HG03378 (cell line): Measurements from ENCODE around the gene THAP5.

Source experiments
- ATAC-seq: cut with Tn5 transposase; IDR thresholded peaks from one replicate; pipeline ENCODE4 v1.9.1; 2021; ENCODE audit warnings: mild to moderate bottlenecking, moderate library complexity; ENCODE audit not compliant: unreplicated experiment

Gene THAP5

GRCh38 chr7:108535744-108536143, 33.8 kb downstream of the THAP5 start:
- ATAC-seq, result no peak

GRCh38 chr7:108535257-108535656, 34.2 kb downstream of the THAP5 start:
- ATAC-seq, result no peak

- ATAC-seq, result no peak
These were observed 35.8 kb downstream of the THAP5 start for GRCh38 chr7:108533712-108534111.

- ATAC-seq, result no peak
These were observed 40.2 kb downstream of the THAP5 start for GRCh38 chr7:108529341-108529740.

- no peak for ATAC-seq
These were observed 41.3 kb downstream of the THAP5 start for GRCh38 chr7:108528183-108528712.

GRCh38 chr7:108526768-108527017, 42.8 kb downstream of the THAP5 start:
- ATAC-seq, result no peak

- peak; percentile 93 for ATAC-seq
These were observed 43.3 kb downstream of the THAP5 start, which contains the start of gene PNPLA8 for GRCh38 chr7:108525985-108526767. Gene PNPLA8 (minus strand): TSS chr7:108526135. CDS start chr7:108515491, 10,644 bp downstream.

GRCh38 chr7:108525327-108525984, 44.0 kb downstream of the THAP5 start:
- peak; percentile 41 for ATAC-seq

GRCh38 chr7:108522780-108523179, 46.7 kb downstream of the THAP5 start:
- no peak for ATAC-seq

GRCh38 chr7:108517951-108518350, 51.6 kb downstream of the THAP5 start:
- no peak for ATAC-seq

GRCh38 chr7:108515630-108516029, 53.9 kb downstream of the THAP5 start:
- ATAC-seq, result no peak

- no peak for ATAC-seq
These were observed 54.5 kb downstream of the THAP5 start for GRCh38 chr7:108515013-108515412.
